NT2/D1 (cell line): ENCODE measurements around the gene C3AR1.

Experiments used
- SUZ12 ChIP-seq: IDR thresholded peaks from 2 replicates; pipeline ENCODE4 v1.6.1; 2011; ENCODE audit not compliant: insufficient read length, insufficient read depth; ENCODE audit errors: extremely low read depth
- YY1 ChIP-seq: IDR thresholded peaks from 2 replicates; pipeline ENCODE4 v1.6.1; 2011; ENCODE audit not compliant: insufficient read length, insufficient read depth

DNA sequence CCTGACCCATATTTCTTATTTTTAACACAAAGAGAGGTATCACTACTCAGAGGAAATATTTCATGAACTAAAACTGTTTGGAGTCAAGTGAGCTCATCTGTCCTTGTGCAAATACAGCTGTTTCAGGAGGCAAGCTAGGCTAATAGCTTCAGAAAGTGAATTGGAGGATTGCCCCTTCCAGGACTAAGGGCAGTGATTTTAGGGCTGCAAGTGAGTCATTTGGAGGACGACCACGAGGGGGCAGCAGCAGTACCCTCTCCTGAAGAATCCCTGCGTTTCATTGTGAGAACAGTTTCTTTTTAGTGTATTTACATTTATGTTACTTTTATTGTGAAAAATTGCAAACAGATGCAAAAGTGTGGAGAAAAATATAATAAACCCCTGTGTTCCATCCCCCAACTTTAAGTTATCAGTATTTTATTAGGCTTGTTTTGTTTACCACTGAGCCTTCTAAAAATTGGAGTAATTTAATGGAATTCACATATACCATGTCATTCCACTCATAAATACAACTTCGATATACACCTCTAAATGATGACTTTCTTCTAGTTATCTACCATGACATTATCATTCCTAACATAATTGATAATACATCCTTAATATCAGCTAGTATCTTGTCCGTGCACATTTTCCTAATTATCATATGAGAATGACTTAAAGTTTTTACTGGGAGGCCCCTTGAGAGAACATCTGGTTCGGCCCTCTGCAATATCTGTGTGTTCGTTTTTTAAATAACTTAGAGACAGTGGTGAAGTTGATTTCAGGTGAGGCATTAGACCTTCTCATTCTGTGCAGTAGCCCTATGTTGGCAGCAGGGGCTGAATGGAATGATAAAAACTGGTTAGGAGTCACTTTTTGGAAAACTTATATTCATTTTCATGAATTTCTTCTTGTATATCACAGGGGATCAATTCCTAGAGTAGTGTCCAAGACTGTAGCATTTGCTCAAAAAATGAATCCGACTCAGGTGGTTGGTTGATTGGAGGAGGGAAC is 19.9 kb downstream of the C3AR1 start:
- TF ChIP-seq SUZ12 (no peak), YY1 (no peak)
